ENCODE results near the gene MYBPHL.

- no peak for TF ChIP-seq POLR2A (IDR thresholded peaks at IDR 0.05)
- no peak for TF ChIP-seq CTCF (IDR thresholded peaks at IDR 0.05)
Observed at GRCh38 chr1:109247401-109248365, 59.1 kb downstream of the MYBPHL start.

Measured in uterus (tissue), 2 donors.